NCI-H69 (cell line): ENCODE results near the gene SARDH.

ENCODE experiments used
- DNase-seq: peaks from one replicate; lab custom pipeline; 2025; lab: John Stamatoyannopoulos, UW

Gene SARDH

DNA sequence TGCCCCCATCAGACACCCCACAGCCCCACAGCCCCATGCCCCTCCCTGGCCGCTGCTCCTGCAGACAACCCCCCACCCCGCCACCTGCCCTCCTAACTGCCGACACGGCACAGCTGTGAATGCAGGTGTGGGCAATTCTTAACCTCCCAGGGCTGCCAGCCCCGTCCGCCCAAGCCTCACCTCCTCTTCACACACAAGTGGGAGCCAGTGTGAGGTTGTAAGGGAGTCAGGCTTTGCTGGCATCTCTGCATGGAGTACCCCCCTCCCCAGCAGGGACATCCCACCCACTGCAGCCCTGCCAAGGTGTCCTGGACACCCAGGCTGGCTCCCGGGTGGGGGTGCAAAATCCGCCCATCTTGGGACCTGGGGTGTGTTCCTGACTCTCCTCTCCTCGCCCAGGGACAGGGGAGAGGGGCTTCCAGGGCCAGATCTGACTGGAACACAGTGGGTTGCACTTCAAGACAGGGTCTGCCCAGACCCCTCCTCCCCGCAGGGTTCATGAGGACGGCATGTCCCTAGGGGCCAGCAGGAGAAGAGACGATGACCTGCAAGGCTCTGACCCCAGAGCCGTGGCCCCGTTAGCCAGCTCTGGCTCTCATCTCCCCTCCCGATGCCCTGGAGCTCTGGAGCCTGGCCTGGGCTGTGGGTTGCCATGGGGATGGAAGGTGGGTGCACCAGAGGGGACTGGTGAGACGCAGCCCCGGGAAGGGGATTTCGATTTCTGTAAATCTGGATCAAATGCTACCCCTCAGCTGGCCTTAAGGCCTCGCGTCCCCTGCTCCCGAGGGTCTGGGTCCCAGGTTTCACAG is 34.4 kb downstream of the SARDH start:
- peak; percentile 89 for DNase-seq

DNA sequence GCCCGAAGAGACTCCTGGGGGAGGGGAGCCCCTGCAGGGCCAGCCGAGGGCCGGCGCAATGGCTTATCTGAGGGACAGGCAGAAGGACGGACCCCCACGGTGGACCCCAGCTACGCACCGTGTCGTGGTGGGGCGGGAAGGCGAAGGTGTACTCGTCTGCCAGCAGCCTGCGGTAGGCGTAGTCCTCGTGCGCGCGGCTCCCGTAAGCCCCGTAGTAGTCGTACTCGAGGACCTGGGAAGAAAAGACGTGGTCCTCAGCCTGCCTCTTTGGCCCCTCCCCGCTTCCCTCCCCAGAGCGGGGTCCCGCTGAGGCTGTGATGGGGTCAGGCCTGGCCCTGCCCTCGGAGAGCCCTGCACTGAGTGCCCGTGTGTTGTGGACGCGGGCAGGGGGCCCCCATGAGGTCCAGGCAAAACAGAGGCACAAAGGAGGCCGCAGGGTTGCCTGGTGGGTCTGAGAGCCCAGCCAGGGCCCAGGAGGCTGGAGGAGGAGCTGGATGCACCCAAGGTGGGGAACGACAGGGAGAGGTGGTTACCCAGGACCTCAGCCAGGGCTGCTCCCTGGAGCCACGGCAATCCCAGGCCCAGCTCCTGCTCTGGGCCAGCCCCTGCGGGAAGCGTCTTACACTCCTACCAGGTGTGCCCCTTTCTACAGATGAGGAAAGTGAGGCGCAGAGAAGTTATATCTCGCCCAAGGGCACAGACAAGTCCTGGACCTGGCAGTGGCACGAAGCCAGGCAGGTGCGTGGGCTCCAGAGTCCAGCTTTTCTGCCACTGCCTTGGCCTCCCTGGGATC is 35.2 kb downstream of the SARDH start:
- no peak for DNase-seq

DNA sequence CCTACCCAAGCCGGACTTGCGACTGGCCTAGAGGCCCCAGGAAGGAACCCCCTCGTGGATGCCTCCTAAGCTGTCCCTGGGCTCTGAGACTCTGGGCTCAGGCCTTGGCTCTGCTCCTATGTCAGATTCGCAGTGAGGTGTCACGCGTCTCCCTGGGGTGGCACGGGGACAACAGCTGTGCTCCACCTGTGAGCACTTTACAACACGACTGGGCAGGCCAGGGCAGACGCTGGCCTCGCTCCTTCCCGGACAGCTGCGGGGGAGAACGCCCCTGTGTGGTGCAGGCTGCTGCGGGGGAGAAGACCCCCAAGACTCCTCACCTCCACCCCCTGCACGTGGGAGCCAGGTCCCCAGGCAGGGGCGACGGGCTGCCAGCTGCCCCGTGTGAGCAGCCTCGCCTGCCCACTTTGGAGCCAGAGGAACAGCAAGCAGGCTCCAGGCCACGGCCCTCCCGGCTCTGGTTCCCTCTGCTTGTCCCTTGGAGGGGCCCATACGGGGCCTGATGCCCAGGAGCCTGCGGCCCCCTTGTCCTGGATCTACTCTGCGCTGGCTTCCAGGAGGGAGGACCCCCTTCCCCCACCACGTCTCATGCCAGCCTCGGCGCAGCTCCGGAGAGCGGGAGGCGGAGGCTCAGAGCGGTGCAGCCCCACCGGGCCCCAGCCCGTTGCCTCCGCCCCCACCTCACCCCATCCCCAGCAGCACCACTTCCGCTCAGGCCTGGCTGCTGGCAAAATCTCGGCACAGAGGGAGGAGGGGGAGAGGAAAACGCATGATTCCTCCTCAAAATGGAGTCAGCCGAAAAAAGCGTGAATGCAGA is 36.0 kb downstream of the SARDH start:
- DNase-seq: no peak

DNA sequence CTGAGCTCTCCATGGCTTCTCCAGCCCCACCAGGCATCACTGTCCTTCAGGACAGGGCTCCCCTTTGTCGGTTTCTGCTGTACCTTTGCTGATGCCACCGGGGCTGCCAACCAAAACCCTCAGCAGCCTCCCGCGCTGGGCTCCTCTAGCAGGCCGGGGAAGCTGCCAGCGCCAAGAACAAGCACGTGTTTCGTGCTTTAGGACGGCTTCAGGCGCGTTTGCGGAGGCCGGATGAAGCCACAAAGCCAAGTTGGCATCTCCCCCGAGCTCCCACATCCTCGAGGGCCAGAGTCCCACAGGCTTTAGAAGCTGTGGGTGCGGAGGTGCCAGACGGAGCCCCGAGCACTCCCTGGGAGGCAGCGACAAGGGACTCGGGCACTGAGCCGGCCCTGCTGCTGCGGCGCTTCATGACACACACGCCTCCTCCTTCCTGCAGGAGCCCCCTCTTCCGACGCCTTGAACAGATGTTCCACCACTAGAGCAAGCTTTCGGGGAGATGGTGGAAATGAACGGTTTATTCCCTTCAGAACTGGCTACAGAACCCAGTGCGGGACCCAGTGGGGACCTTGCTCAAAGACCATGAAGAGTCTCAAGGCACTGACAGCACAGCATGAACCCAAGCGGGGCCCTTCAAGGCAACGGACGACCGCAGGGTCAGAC is 36.7 kb downstream of the SARDH start:
- no peak for DNase-seq

DNA sequence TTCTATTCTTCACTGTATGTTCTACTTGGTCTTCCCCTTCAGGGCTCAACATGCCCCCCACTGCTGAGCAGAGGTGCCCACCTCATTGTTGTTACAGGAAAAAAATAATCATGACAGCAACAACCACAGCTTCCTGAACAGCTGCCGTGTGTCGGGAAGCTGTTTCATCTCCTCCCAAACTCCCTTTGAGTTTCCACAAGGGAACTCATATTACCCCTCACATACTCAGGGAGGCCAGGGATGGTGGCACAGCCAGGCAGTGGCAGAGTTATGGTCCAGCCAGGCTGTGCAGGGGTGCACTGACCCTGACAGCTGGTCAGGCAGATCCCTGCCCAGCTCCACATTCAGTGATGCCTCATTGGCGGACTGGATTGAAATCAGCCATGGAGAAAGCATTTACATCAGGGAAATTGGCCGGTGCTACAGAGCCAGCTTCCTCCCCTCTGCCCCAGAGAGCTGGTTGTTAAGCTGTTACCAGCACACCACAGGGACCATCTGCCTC is 37.3 kb downstream of the SARDH start:
- peak; percentile 25 for DNase-seq

DNA sequence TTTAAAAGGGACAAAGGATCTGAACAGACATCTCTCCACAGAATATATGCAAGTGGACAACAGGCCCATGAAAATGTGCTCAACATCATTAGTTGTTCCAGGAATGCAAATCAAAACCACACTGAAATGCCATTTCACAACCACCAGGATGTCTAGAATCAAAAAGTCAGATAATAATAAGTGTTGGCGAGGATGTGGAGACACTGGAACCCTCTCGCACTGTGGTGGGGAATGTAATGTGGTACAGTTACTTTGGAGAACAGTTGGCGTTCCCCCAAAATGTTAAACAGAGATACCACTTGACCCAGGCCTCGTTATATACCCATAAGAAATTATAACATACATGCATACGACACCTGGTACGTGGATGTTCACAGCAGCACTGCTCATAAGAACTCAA is 38.6 kb downstream of the SARDH start:
- DNase-seq: no peak

DNA sequence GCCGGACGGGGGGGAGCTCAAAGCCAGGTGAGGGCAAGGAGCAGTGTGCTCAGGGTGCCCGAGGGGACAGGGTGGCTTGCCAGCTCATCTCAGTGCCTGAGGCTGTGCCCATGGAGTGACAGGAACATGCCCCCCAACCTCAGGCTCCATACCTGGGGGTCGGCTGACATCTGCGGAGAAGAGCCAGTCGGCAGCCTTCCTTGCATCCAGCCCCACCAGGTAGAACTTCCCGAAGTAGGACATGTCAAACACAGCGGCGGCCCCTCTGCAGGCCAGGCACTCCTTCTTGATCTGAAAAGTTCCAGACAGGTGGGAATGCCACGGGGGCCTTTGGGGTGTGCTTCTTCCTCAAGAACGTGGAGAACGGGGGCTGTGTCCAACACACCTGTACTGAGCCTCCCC is 42.1 kb downstream of the SARDH start:
- DNase-seq: no peak

DNA sequence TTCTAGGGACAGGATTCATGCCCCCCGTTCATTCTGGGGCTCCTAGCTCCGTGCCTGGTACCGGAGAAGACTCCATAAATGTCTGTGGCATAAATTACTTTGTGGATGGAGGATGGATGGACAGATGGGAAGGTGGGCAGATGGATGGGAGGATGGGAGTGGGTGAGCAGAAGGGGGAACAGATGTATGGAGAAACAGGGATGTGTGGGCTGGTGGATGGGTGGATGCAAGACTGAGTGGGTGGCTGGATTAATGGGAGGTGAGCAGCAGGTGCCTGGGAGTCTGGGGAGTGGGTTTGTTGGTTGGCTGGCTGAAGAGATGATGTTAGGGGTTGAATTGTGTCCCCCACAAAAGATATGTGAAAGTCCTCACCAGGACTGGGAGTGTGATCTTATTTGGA is 43.5 kb downstream of the SARDH start:
- DNase-seq: peak; percentile 47

DNA sequence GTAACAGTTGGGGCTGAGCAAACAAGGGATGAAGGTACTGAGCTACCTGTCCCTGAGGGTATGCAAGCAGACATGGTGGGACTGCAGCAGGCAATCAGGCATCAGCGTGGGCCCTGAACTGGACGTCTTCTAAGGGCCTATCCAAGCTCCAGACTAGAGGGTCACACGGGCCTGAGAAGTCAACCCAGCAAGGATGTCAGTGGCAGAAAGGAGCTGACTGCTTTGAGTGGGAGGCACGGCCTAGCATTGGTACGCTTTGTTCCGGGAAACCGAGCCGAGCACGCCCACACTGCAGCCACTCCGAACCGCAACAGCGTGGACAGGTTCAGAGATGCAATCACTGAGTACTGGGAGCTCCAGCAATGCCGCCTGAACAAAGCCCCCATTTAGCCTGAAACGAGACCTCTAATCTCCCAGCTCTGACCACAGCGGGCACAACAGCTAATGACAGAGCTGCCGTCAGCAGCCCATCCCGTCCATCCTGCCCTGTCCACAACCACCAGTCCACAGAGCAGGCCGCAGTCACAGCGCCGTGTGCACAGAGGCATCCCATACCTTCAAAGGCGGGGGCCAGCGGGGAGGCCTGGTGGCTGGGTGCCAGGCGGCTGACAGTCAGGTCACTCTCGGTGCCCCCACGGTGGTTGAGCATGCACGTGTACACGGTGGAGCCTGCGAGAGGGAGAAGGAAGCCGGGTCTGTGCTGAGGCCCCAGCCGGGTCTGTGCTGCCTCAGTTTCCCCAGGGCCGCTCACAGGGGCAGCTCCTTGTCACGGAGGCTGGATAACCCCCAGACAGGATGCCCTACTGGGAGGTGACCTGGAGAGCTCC is 44.2 kb downstream of the SARDH start:
- no peak for DNase-seq

DNA sequence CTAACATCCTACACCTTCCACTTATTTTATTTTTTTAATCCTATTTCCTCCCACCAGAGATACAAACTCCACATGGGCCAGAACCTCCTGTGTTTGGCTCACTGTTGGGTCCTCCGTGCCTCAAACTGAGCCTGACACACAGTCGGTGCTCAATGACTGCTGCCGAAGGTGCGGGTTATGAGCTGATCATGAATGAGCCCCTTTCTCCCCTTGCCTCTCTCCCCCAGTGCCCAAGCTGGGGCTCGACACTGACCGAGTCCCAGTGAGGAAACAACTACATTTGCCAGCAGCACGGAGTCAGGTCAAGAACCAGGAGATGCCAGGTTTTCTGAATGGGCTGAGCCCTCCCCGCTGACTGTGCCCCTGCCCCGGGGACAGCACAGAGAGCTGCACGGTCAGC is 45.0 kb downstream of the SARDH start:
- no peak for DNase-seq

DNA sequence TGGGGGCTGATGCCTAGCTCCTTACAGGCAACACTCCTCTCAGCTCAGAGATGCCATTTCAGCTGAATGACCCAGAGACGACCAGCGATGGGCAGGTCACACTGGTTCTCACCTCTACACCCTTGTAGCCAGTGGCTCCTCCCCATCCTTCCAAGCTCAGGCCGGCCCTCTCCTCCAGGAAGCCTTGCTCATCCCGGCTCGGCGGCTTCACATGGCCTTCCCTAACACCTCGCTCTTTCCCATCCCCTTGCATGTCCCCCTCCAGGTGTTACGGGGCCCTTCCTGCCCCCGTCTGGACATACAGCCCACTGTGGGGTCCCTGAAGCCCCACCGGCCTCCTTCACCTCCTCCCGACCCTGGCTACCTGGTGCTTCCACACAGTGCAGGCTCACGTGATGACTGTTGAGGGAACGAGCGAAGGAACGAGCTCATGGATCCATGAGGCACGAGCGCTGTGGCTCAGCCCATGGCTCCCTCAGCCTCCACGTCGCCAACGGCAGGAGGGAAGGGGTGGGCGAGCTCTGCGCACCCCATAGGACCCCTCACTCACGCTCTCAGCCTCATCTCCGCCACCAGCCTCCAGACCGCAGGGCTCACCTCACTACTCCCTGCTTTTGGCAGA is 45.7 kb downstream of the SARDH start:
- no peak for DNase-seq

DNA sequence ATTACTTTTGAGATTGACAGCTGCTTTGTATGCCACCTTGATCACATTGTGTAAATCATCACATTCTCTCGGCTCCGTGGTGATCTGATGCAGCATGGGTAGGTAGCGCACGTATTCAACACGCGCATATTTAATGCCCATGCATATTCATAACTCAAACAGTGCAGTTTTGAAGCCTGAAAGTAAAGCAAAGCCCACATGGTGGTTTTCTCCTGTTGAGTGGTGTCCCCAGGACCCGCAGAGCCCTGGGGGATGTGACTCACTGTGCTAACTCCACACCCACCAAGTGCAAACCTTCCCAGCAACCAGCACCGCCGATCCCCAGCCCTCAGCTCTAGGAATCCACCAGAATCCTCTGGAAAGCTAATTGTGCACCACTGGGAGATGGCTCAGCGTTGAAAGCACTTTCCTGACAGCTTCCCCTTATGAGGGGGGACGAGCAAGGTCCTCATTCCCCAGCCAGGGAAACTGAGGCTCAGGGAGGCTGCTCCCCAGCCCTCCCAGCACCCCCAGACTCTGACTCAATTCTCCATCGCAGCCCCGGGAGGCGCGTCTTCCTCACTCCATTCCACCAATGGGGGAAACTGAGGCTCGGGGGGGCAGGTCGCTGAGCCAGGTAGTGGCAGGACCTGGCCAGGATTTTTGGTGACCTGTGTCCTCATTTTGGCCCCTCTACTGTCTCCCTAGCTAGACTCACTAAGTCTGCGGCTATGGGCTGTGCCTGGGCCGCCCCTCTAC is 46.4 kb downstream of the SARDH start:
- DNase-seq: peak; percentile 38

DNA sequence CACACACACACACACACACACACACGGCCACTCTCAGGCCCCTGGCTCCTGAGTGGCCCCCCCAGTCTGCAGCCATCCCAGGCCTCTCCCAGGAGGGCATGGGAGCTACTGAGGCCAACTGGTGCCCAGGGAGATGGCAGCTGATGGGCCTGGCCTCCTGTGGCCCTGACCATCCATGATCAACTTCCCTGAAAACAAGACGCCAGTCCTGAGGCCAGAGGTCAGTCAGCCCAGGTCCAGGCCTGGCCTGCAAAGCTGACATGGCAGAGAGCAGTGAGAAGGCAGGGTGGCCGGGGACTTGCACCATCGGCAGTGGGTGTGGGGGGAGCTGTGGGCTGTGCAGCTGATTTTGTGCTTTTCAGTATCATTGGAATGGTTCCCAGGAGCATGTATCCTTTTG is 47.0 kb downstream of the SARDH start:
- no peak for DNase-seq

DNA sequence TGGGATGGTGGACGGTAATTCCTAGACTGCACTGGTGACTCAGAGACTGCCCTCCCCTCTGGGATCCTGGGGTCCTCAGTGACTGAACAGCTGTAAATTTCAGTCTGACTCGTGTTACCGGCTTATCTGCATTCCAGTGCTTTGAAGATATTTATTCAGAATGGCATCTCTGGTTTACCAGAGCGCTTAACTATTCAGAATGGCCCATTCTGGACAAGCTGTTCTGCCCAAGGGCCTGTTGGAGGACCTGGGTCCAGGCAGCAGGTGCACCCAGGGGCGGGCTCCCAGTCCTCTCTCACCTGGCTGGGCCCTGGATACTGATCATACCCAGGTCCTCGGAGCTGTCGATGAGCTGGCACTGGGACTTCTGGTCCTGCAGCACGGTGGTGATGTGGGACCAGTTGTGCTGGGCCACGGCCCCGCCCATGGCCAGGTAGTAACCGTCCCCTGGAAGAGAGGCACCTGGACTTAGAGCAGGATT is 48.0 kb downstream of the SARDH start:
- no peak for DNase-seq

DNA sequence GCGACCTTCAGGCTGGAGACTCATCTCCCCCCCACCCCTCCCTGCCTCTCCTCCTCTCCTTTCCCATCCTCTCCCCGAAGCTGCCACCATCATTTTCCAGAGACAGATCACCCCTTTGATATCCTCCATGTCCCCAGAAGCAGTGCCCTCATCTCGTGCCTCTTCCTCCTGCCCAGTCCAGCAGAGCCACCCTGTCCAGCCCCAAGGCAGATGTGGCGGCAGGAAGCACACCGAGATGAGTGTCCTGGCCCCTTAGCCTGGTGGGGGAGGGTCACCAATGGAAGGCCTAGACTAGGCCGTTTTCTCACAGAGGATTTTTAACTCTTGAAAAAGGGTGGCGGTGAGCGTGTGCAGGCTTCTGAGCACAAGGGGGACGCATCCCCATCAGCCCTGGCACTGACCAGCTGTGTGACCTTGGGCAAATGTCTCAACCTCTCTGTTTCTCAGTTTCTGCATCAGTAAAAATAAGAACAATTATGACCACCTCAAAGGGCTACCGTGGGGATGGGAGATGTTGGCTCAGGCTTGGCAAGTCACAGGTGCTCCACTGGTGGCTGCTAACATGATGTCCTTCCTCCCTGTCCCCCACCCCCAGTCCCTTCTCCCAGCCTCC is 48.9 kb downstream of the SARDH start:
- no peak for DNase-seq

DNA sequence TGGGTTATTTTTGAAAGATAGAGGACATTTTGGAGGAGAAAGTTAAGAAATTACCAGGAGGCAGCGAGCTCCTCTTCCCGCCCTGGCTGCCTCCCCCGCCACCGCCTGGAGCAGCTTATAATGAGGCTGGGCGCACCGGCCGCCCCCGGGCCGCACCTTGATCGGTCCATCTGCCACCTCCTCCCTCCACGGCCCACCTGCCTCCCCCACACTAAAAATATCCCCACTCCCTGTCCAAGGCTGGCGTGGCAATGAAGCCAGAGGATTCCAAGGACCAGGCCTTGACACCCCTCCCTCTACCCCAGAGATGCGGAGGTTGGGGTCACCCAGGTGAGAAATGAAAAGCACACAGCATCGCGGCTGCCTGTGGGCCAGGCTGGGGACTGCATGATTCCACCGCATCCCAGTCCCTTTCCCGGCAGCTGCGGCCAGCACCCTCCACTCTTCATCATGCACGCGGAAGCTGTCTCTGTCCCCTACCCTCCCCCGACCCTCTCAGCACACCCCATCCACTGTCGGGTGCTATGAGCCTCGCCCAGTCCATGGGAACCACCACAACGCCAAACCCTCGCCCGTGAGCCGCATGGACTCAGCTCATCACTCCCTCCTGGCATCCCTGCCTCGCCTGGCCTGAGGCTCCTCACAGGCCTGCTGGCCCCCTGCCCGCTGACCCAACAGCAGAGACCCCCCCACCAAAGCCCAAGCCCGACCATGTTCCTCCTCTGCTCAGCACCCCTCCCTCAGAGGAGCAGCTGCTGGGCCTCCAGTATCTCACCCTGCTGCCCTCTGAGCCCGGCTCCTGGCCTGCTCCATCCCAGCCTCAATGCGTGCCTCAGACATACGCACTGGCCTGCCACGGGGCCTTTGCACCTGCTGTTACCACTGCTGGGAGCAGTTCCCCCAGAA is 50.0 kb downstream of the SARDH start:
- DNase-seq: no peak

DNA sequence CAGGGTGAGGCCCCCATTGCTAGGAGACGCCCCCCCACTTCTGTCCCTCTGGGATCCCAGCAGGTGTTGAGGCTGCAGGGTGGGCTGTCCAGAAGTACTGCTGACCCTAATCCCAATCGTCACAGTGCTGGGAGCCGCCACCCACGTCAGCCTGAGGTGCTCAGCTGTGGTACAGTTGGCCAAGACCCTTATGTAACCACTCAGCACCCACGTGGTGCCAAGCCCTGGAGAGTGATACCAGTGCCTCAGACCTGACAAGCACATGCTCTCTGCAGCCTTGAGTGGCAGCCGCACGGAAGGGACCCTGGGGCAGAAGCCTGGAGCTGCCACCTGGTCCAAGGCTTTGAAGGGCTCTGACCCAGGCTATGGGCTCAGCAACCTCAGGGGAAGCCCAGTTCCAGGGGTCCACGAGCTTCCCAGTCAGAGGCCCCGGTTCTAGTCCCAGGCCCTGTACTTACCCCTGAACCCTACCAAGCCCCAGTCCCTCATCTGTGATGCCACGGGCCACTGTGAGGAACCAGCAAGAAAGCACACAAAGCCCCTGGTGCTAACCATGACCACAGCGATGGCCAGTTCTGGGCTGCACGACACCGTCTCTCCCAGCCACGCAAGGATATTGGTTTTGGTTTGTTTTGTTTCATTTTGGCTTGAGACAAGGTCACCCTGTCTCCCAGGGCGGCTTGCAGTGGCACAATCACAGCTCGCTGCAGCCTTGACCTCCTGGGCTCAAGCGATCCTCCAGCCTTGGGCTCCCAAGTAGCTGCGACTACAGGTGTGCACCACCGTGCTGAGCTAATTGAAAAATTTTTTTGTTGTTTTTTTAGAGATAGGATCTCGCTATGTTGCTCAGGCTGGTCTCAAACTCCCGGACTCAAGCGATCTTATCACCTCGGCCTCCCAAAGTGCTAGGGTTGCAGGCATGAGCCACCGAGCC is 51.2 kb downstream of the SARDH start:
- no peak for DNase-seq
